ENCODE results near the gene PRDM16.

DNA sequence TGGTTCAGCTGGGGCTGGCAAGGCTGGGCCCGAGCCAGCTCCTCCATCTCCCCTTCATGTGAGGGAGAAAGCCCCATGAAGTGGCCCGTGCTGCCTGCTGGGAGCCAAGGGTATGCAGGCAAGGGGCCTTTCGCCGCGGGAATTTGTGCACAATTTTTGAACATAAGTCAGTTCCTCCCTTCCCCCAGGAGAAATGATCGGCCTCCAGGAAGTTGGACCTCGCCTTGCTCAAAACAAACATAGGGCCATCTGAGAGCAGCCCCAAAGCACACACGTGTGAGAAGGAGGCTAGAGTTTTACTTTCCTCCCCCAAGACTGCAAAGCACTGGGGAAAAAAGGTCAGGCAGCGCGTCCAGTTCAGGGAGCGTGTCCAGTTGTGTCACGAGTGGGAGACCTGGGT lies 64.7 kb downstream of the PRDM16 start:
- TF ChIP-seq, protein P1, sequence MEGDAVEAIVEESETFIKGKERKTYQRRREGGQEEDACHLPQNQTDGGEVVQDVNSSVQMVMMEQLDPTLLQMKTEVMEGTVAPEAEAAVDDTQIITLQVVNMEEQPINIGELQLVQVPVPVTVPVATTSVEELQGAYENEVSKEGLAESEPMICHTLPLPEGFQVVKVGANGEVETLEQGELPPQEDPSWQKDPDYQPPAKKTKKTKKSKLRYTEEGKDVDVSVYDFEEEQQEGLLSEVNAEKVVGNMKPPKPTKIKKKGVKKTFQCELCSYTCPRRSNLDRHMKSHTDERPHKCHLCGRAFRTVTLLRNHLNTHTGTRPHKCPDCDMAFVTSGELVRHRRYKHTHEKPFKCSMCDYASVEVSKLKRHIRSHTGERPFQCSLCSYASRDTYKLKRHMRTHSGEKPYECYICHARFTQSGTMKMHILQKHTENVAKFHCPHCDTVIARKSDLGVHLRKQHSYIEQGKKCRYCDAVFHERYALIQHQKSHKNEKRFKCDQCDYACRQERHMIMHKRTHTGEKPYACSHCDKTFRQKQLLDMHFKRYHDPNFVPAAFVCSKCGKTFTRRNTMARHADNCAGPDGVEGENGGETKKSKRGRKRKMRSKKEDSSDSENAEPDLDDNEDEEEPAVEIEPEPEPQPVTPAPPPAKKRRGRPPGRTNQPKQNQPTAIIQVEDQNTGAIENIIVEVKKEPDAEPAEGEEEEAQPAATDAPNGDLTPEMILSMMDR (conservative IDR thresholded peaks at IDR 0.05; ENCODE audit: low read depth in 2 of 2), result no peak
- no peak for TF ChIP-seq EZH2phosphoT487 (IDR thresholded peaks at IDR 0.05; ENCODE audit: unreplicated experiment)
- no peak for TF ChIP-seq CREB1 (CRISPR knock-in tag; IDR thresholded peaks at IDR 0.05; ENCODE audit: low read depth)
- TF ChIP-seq, protein P2, sequence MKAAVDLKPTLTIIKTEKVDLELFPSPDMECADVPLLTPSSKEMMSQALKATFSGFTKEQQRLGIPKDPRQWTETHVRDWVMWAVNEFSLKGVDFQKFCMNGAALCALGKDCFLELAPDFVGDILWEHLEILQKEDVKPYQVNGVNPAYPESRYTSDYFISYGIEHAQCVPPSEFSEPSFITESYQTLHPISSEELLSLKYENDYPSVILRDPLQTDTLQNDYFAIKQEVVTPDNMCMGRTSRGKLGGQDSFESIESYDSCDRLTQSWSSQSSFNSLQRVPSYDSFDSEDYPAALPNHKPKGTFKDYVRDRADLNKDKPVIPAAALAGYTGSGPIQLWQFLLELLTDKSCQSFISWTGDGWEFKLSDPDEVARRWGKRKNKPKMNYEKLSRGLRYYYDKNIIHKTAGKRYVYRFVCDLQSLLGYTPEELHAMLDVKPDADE (IDR thresholded peaks at IDR 0.05), result no peak
- TF ChIP-seq, protein P3, sequence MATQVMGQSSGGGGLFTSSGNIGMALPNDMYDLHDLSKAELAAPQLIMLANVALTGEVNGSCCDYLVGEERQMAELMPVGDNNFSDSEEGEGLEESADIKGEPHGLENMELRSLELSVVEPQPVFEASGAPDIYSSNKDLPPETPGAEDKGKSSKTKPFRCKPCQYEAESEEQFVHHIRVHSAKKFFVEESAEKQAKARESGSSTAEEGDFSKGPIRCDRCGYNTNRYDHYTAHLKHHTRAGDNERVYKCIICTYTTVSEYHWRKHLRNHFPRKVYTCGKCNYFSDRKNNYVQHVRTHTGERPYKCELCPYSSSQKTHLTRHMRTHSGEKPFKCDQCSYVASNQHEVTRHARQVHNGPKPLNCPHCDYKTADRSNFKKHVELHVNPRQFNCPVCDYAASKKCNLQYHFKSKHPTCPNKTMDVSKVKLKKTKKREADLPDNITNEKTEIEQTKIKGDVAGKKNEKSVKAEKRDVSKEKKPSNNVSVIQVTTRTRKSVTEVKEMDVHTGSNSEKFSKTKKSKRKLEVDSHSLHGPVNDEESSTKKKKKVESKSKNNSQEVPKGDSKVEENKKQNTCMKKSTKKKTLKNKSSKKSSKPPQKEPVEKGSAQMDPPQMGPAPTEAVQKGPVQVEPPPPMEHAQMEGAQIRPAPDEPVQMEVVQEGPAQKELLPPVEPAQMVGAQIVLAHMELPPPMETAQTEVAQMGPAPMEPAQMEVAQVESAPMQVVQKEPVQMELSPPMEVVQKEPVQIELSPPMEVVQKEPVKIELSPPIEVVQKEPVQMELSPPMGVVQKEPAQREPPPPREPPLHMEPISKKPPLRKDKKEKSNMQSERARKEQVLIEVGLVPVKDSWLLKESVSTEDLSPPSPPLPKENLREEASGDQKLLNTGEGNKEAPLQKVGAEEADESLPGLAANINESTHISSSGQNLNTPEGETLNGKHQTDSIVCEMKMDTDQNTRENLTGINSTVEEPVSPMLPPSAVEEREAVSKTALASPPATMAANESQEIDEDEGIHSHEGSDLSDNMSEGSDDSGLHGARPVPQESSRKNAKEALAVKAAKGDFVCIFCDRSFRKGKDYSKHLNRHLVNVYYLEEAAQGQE (IDR thresholded peaks at IDR 0.05; ENCODE audit: unreplicated experiment), result no peak
- TF ChIP-seq, protein P4, sequence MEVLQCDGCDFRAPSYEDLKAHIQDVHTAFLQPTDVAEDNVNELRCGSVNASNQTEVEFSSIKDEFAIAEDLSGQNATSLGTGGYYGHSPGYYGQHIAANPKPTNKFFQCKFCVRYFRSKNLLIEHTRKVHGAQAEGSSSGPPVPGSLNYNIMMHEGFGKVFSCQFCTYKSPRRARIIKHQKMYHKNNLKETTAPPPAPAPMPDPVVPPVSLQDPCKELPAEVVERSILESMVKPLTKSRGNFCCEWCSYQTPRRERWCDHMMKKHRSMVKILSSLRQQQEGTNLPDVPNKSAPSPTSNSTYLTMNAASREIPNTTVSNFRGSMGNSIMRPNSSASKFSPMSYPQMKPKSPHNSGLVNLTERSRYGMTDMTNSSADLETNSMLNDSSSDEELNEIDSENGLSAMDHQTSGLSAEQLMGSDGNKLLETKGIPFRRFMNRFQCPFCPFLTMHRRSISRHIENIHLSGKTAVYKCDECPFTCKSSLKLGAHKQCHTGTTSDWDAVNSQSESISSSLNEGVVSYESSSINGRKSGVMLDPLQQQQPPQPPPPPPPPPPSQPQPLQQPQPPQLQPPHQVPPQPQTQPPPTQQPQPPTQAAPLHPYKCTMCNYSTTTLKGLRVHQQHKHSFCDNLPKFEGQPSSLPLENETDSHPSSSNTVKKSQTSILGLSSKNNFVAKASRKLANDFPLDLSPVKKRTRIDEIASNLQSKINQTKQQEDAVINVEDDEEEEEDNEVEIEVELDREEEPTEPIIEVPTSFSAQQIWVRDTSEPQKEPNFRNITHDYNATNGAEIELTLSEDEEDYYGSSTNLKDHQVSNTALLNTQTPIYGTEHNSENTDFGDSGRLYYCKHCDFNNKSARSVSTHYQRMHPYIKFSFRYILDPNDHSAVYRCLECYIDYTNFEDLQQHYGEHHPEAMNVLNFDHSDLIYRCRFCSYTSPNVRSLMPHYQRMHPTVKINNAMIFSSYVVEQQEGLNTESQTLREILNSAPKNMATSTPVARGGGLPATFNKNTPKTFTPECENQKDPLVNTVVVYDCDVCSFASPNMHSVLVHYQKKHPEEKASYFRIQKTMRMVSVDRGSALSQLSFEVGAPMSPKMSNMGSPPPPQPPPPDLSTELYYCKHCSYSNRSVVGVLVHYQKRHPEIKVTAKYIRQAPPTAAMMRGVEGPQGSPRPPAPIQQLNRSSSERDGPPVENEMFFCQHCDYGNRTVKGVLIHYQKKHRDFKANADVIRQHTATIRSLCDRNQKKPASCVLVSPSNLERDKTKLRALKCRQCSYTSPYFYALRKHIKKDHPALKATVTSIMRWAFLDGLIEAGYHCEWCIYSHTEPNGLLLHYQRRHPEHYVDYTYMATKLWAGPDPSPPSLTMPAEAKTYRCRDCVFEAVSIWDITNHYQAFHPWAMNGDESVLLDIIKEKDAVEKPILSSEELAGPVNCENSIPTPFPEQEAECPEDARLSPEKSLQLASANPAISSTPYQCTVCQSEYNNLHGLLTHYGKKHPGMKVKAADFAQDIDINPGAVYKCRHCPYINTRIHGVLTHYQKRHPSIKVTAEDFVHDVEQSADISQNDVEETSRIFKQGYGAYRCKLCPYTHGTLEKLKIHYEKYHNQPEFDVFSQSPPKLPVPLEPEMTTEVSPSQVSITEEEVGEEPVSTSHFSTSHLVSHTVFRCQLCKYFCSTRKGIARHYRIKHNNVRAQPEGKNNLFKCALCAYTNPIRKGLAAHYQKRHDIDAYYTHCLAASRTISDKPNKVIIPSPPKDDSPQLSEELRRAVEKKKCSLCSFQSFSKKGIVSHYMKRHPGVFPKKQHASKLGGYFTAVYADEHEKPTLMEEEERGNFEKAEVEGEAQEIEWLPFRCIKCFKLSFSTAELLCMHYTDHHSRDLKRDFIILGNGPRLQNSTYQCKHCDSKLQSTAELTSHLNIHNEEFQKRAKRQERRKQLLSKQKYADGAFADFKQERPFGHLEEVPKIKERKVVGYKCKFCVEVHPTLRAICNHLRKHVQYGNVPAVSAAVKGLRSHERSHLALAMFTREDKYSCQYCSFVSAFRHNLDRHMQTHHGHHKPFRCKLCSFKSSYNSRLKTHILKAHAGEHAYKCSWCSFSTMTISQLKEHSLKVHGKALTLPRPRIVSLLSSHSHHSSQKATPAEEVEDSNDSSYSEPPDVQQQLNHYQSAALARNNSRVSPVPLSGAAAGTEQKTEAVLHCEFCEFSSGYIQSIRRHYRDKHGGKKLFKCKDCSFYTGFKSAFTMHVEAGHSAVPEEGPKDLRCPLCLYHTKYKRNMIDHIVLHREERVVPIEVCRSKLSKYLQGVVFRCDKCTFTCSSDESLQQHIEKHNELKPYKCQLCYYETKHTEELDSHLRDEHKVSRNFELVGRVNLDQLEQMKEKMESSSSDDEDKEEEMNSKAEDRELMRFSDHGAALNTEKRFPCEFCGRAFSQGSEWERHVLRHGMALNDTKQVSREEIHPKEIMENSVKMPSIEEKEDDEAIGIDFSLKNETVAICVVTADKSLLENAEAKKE (CRISPR knock-in tag; IDR thresholded peaks at IDR 0.05), result no peak
- TF ChIP-seq POLR2AphosphoS5 (IDR thresholded peaks at IDR 0.05; ENCODE audit: low read depth), result no peak
- no peak for TF ChIP-seq EZH2 (IDR thresholded peaks at IDR 0.05; ENCODE audit: low read depth, unreplicated experiment)
- TF ChIP-seq JUNB (IDR thresholded peaks at IDR 0.05; ENCODE audit: unreplicated experiment), result no peak
- TF ChIP-seq ZNF114 (CRISPR knock-in tag; IDR thresholded peaks at IDR 0.05), result no peak
- TF ChIP-seq ZNF331 (CRISPR knock-in tag; IDR thresholded peaks at IDR 0.05; ENCODE audit: low read depth), result no peak
- no peak for TF ChIP-seq STAT1 (IDR thresholded peaks at IDR 0.05; ENCODE audit: unreplicated experiment)

All from GM23338 (cell line).